MCF 10A (cell line): ENCODE results near the gene TFPT. TPM values are rescaled to one million over a fixed set of nuclear protein-coding genes. Genes with fewer than 3 reads are reported as not detected.
A peak's percentile ranks its signal among the peaks of the same experiment; 100 is the strongest.

ENCODE experiments used
- BruUV-seq: library from RNA; stranded (reverse); fragments of 400-500 nt; replicated peaks from 2 replicates; lab custom pipeline; 2021; lab: Mats Ljungman, UMichigan
- CTCF ChIA-PET: fragments of 300-600 bp; sonication (Branson Sonifier 250); formaldehyde crosslinking; extraction: SDS; loops from one replicate; lab custom pipeline; 2021; ENCODE audit warnings: antibody characterized with exemption, inconsistent platforms; lab: Yijun Ruan, JAX
- POLR2A ChIA-PET: fragments of 300-600, 350-650 bp; sonication (Branson Sonifier 250); formaldehyde crosslinking; extraction: SDS; loops from one replicate; lab custom pipeline; 2020; ENCODE audit warnings: antibody characterized with exemption, inconsistent platforms; lab: Yijun Ruan, JAX
- DNase-seq: peaks from one replicate; pipeline ENCODE4 v3.0.0-alpha.2; 2018; ENCODE audit not compliant: unreplicated experiment
- H3K27ac Mint-ChIP-seq: one replicate; pipeline ENCODE4 v1.8.0; 2022; ENCODE audit warnings: mild to moderate bottlenecking, low read depth, mixed read lengths; ENCODE audit not compliant: unreplicated experiment
- H3K27me3 Mint-ChIP-seq: one replicate; pipeline ENCODE4 v1.8.0; 2022; ENCODE audit warnings: mixed read lengths; ENCODE audit not compliant: insufficient read depth, unreplicated experiment
- H3K36me3 Mint-ChIP-seq: one replicate; pipeline ENCODE4 v1.8.0; 2022; ENCODE audit warnings: mild to moderate bottlenecking, moderate library complexity, mixed read lengths; ENCODE audit not compliant: insufficient read depth, unreplicated experiment
- H3K4me1 Mint-ChIP-seq: one replicate; pipeline ENCODE4 v1.8.0; 2022; ENCODE audit warnings: mixed read lengths; ENCODE audit not compliant: insufficient read depth, unreplicated experiment
- H3K4me3 Mint-ChIP-seq: one replicate; pipeline ENCODE4 v1.8.0; 2022; ENCODE audit warnings: mild to moderate bottlenecking, moderate library complexity, mixed read lengths; ENCODE audit not compliant: unreplicated experiment
- H3K9me3 Mint-ChIP-seq: one replicate; pipeline ENCODE4 v1.8.0; 2022; ENCODE audit warnings: mixed read lengths; ENCODE audit not compliant: unreplicated experiment
- intact Hi-C: fragments of 100-400 bp; cut with micrococcal nuclease; formaldehyde crosslinking; loops from 2 replicates; pipeline ENCODE4 v1.14.1; 2022
- total RNA-seq: library from RNA; stranded (reverse); gene quantifications from 2 replicates; pipeline ENCODE4 v1.2.3, GENCODE V29; 2022
- TF ChIP-seq, protein P1 (sequence below): fragments of 200-600 bp; IDR thresholded peaks from one replicate; pipeline ENCODE4 v1.8.0; 2022; ENCODE audit warnings: antibody characterized with exemption, mild to moderate bottlenecking; ENCODE audit not compliant: unreplicated experiment

The TFPT gene
- total RNA-seq, 1 experiment from 2014 or later, result 22.8 TPM

DNA sequence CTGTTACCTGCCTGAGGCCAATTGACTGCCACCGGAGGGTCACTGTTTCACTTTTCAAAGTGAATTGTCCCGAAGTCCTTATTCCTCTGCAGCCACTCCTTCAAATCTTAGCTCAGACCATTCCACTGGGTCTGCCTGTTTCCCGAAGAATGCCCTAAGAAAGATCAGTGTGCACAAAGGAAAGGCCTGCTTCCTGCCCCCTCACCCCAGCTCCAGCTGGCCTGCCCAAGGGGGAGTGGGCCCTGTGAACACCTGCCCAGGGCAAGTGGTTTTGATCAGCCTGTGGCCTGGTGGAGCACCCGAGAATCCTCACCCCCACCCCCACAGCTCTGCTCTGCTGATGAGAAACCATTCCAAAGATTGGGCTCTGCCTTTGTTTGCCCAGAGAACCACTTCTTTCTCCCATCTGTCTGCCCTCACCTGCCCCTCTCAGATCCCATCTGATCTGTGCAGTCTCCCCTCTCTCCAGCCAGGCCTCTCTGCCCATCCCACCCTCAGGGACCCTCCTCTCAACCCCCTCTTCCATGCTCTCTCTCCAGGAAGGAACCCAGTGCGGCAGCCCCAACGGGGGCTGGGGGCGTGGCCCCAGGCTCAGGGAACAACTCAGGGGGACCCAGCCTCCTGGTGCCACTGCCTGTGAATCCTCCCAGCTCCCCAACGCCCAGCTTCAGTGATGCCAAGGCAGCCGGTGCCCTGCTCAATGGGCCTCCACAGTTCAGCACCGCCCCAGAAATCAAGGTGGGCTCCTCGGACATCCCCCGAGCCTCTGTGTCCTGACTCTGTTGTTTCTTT lies 33.8 kb upstream of the TFPT start:
- intact Hi-C loops, result no loop called here
- ChIA-PET CTCF (interaction anchor here (0.7 to 1.6 kb wide), 2 partner anchors 10 to 243 kb away, joined by 4 to 5 read pairs; partner anchors contain the start of gene LENG1), POLR2A (interaction anchor here (2.3 kb wide), 1 partner anchor 12 kb away, joined by 15 read pairs; the partner anchor contains the start of gene CNOT3)
- no peaks in the 10 kb centered on the region for H3K27me3 Mint-ChIP-seq
- no peaks in the 10 kb centered on the region for H3K9me3 Mint-ChIP-seq
- no peak overlapping the region for H3K4me3 Mint-ChIP-seq
- H3K27ac Mint-ChIP-seq, result peak overlapping the region; percentile 17
- DNase-seq, result no peak
- no peaks in the 10 kb centered on the region for H3K4me1 Mint-ChIP-seq
- TF ChIP-seq, protein P1, sequence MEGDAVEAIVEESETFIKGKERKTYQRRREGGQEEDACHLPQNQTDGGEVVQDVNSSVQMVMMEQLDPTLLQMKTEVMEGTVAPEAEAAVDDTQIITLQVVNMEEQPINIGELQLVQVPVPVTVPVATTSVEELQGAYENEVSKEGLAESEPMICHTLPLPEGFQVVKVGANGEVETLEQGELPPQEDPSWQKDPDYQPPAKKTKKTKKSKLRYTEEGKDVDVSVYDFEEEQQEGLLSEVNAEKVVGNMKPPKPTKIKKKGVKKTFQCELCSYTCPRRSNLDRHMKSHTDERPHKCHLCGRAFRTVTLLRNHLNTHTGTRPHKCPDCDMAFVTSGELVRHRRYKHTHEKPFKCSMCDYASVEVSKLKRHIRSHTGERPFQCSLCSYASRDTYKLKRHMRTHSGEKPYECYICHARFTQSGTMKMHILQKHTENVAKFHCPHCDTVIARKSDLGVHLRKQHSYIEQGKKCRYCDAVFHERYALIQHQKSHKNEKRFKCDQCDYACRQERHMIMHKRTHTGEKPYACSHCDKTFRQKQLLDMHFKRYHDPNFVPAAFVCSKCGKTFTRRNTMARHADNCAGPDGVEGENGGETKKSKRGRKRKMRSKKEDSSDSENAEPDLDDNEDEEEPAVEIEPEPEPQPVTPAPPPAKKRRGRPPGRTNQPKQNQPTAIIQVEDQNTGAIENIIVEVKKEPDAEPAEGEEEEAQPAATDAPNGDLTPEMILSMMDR, result no peak
- peaks cover 89% of the 10 kb centered on the region for H3K36me3 Mint-ChIP-seq
- no TSS peak for BruUV-seq

DNA sequence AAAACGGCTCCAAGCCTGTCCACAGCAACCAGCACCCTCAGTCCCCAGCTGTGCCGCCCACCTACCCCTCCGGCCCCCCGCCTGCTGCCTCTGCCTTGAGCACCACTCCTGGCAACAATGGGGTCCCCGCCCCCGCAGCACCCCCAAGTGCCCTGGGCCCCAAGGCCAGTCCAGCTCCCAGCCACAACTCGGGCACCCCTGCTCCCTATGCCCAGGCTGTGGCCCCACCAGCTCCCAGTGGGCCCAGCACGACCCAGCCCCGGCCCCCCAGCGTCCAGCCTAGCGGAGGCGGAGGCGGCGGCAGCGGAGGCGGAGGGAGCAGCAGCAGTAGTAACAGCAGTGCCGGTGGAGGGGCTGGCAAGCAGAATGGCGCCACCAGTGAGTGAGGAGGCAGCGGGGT lies 32.7 kb upstream of the TFPT start:
- no peak for DNase-seq
- ChIA-PET POLR2A (interaction anchor here (0.8 to 1.0 kb wide), 2 partner anchors 10 to 11 kb away, joined by 3 read pairs; no protein-coding TSS in a partner anchor), CTCF (interaction anchor here (0.6 to 1.2 kb wide), 2 partner anchors 11 to 32 kb away, joined by 3 to 6 read pairs; partner anchors contain the start of gene LENG1)
- no peaks in the 10 kb centered on the region for H3K4me1 Mint-ChIP-seq
- no peaks in the 10 kb centered on the region for H3K9me3 Mint-ChIP-seq
- no peaks in the 10 kb centered on the region for H3K27me3 Mint-ChIP-seq
- TF ChIP-seq, protein P1, result no peak
- intact Hi-C loops, result no loop called here
- H3K4me3 Mint-ChIP-seq, result no peak overlapping the region
- H3K27ac Mint-ChIP-seq, result no peak overlapping the region
- peaks cover 83% of the 10 kb centered on the region for H3K36me3 Mint-ChIP-seq
- BruUV-seq, result no TSS peak

DNA sequence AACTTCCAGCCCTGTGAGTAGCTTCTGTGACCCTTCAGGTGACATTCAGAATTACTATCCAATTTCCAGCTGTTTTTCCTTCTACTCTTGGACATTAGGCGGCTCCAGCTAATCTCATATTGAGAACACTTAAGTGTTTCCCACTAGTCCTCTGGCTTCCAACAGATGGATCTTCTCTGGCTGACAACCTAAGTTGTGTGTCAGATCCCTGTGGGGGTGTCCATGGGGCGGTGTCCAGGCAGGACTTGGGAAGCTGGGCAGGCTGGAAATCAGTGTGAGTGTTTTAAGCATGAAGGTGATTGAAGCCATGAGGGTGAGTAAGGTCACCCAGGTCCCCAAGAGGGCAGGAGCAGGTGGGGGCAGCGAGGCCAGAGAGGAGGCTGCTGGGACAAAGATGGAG lies 32.2 kb upstream of the TFPT start:
- Mint-ChIP-seq H3K4me1 (no peaks in the 10 kb centered on the region), H3K27me3 (no peaks in the 10 kb centered on the region), H3K9me3 (no peaks in the 10 kb centered on the region), H3K4me3 (no peak overlapping the region), H3K27ac (no peak overlapping the region), H3K36me3 (peaks cover 83% of the 10 kb centered on the region)
- DNase-seq, result no peak
- intact Hi-C loops, result no loop called here
- BruUV-seq, result no TSS peak
- POLR2A ChIA-PET, result interaction anchor here (0.8 to 1.0 kb wide), 2 partner anchors 9 to 11 kb away, joined by 3 read pairs; no protein-coding TSS in a partner anchor
- TF ChIP-seq, protein P1, result no peak
- CTCF ChIA-PET, result interaction anchor here (0.6 to 1.2 kb wide), 2 partner anchors 12 to 33 kb away, joined by 3 to 6 read pairs; partner anchors contain the start of gene LENG1

DNA sequence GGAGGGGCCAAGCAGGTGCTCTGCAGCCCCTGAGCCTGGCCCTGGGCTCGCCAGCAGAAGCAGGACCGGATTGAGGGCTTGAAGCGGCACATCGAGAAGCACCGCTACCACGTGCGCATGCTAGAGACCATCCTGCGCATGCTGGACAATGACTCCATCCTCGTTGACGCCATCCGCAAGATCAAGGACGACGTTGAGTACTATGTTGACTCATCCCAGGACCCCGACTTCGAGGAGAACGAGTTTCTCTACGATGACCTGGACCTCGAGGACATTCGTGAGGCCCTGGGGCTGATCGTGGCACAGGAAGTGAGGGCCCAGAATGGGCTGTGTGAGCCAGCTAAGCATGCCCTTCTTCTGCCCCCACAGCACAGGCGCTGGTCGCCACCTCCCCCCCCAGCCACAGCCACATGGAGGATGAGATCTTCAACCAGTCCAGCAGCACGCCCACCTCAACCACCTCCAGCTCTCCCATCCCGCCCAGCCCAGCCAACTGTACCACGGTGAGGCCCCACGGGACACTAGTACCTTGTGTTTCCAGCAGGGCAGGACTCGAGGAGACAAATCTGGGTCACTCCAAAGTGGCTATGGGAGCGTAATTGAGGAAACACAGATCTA lies 30.2 kb upstream of the TFPT start:
- DNase-seq, result no peak
- BruUV-seq, result no TSS peak
- Mint-ChIP-seq H3K27ac (no peak overlapping the region), H3K36me3 (peaks cover 71% of the 10 kb centered on the region), H3K9me3 (no peaks in the 10 kb centered on the region), H3K4me1 (peaks cover 3% of the 10 kb centered on the region), H3K27me3 (no peaks in the 10 kb centered on the region), H3K4me3 (no peak overlapping the region)
- ChIA-PET POLR2A (no interaction called here), CTCF (interaction anchor here (0.6 to 1.0 kb wide), 2 partner anchors 13 to 338 kb away, joined by 3 read pairs; no protein-coding TSS in a partner anchor)
- intact Hi-C loops, result no loop called here
- TF ChIP-seq, protein P1, result no peak
